NAMALWA (cell line): ENCODE measurements around the gene TTC31.
A peak's percentile ranks its signal among the peaks of the same experiment; 100 is the strongest.

ENCODE experiments used
- DNase-seq: peaks from one replicate; pipeline ENCODE4 v3.0.0-alpha.2; 2015; ENCODE audit warnings: low spot score

Gene TTC31

DNA sequence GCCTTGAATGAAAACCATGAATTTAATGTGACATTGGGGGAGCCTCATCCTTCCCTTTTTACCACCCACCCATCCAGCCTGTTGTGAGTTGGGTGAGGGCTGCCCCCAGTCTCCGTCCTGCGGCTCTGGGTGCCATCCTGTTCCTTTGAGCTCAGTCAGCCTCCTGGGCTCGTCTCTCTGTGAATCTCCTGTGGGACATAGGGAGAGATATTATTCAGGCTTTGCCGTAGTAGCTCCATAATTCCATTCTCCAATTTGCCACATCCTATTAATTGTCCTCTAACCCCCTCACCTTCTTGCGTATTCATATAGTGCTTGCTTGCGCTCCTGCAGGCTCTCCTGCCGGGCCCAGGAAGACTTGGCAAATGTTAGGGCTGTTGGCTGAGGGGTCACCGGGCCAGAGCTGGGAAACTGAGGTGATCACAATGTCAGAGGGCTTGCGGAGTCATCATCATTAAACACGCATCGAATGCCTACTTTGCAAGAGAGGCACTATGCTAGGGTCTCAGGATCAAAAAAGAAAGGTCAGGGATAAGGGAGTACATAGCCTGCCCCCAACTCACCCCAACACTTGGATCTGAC is 43.9 kb downstream of the TTC31 start:
- DNase-seq = no peak

DNA sequence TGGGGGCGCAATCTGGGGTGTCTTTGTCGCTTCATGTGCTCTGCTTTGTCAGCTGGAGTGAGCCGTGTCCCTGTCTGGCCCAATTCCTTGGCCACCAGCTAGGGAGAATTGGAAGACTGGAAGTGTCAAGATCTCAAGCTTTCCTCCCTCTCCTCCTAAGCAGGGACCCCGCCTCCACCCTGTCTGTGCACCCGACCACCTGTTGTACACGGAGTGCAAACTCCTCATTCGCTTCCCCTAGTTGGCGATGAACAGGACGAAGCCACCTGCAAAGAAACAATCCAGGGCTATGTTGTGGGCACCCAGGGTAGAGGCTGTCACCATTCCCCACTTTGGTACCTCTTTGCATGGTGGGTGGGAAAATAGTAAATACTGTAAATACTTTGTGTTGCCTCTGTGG is 44.9 kb downstream of the TTC31 start:
- DNase-seq = no peak

DNA sequence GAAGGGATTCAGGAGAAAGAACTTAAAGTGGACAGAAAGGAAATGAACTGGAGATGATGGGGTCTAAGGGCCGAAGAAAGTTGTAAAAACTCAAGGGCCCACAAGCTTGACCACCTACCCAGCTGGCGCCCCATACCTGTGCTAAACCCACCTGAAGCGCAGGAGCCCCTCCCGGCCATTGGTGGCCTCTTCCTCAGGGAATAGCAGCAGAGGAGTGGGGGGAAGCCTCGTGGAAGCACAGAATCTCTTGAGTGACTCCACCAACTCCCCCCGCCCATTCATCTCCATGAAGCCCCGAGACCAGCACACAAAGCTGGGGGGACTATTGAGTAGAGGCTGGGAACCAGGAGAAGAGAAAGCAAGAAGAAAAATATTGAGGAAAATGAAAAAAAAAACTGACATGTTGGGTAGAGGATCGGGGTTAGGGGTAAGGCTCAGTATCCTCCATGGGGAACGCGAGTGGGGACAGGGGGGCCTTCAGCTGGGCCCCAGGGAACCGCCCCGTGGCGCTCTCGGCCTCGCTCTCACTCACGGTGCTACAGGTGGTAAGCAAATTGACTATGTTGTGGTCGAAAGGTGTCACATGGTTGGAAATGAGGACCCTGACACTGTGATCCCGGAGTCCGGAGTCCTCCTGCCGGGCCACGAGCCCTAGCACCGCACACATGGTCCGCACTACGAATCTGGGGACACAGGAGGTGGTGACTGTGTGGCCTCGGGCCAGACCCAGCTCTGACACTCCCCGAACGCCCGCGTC is 45.9 kb downstream of the TTC31 start:
- DNase-seq = peak; percentile 59

DNA sequence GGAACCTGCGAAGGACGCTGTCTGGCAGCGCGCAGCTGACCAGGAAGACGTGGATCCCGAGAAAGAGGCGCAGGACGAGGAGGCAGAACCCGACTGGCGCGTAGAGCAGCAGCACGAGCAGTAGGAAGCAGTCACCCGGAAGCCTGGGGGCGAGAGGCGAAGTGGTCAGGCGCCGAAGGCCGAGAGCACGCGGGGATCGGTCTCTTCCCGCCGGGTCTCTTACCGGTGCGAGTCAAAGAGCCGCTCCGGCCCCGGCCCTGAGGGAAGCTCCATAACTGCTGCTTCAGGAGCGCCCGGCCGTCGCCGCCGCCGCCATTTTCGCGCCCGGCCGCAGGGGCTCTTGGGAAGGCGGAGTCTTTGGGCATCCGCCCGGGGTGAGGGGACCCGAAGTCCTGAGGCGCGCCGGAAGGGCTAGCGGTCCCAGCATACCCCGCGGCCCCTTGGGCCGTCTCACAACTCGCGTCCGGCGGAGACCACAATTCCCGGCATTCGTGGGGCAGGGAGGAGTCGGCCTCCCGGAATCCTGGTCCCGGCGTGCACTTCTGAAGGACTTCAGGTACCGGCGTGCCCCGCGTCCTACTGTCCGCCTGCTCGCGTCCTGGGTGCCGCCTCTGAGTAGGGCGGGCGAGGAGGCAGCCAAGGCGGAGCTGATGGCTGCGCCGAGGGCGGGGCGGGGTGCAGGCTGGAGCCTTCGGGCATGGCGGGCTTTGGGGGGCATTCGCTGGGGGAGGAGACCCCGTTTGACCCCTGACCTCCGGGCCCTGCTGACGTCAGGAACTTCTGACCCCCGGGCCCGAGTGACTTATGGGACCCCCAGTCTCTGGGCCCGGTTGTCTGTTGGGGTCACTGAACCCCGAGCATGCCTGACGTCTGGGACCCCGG is 46.7 kb downstream of the TTC31 start, which contains the start of the genes AUP1 and HTRA2:
AUP1 (minus strand) TSS at position 350 of the 882 bp plus-strand sequence; CDS start at position 273, 77 bp downstream.
HTRA2 (plus strand) TSS at position 577 of the 882 bp plus-strand sequence; CDS start at position 651, 74 bp downstream.
- DNase-seq = peak; percentile 96

DNA sequence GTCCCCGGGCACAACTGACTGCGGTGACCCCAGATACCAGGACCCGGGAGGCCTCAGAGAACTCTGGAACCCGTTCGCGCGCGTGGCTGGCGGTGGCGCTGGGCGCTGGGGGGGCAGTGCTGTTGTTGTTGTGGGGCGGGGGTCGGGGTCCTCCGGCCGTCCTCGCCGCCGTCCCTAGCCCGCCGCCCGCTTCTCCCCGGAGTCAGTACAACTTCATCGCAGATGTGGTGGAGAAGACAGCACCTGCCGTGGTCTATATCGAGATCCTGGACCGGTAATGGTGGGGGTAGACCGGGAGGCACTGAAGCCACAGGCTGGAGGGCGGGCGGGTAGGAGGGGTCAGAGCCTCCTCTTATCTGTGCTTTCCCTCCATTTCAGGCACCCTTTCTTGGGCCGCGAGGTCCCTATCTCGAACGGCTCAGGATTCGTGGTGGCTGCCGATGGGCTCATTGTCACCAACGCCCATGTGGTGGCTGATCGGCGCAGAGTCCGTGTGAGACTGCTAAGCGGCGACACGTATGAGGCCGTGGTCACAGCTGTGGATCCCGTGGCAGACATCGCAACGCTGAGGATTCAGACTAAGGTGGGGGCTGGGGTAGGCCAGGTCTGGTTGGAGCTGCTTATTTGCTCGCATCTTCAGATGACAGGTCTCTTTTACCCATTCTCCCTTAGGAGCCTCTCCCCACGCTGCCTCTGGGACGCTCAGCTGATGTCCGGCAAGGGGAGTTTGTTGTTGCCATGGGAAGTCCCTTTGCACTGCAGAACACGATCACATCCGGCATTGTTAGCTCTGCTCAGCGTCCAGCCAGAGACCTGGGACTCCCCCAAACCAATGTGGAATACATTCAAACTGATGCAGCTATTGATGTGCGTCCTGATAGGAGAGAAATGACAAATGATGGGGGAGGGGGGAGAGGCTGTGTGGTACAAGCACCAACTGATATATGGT is 47.6 kb downstream of the TTC31 start:
- peak; percentile 55 for DNase-seq

GRCh38 chr2:74531666-74532065 is 48.8 kb downstream of the TTC31 start:
- DNase-seq = no peak

DNA sequence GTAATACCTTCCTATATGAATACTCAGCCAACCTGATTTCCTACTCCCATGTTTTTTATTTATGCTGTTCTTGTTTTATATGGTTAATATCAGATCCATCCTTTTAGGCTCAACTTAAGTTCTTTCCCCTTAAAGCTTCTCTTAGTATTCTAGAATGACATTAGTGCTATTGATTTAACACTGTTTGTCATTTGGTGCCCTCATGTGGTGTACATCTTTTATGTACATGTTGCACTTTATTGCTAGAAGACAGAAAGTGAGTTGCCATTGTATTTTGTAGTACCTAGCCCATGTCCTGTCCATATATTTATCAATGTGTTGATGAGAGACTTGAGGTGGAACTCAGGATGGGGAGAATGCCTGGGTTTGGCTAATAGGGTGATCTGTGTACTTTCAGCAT is 49.3 kb downstream of the TTC31 start:
- peak; percentile 71 for DNase-seq

- DNase-seq = no peak
These were observed 50.6 kb downstream of the TTC31 start for GRCh38 chr2:74533464-74533863.

DNA sequence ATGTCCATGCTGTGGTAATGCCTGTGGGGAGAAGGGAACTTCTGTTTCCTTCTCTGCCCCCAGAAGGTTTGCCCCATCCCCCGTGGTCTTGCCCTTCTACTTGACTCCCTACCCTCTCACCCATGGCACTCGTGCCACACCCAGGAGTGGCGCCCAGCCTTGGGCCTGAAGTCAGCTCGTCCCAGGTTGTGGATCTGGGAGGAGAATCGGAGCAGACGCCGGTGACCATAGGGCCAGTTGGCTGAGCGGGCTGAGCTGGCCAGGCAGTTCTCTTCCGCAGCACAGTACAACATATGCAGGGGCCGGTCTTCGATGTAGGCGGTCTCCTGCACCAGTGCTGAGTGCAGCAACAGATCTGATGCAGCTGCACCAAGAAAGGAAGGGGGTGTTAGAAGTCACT is 51.5 kb downstream of the TTC31 start:
- DNase-seq = no peak

DNA sequence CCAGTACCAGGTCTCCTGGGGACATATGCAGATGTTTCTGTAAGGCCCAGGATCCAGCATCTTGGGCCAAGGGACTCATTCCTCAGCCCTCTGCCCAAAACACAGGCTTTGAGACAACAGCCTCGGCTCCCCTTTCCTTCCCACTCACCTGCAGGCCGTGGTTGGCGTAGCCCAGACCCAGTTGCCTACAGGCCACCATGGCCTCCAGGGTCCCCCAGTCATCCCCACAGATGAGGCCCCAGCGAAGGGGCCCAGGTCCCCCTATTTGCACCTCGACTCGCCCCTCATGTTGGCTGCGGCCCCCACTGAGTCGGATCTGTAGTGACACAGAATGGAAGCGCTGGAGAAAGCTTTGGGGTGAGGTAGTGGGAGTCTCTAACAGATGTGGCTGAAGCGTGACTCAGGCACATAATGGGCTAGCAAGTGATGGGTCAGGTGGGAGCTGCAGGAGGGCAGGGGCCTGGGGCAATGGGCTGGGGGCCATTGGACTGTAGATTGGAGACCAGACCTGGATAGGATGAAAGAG is 52.6 kb downstream of the TTC31 start:
- no peak for DNase-seq

- no peak for DNase-seq
These were observed 53.5 kb downstream of the TTC31 start for GRCh38 chr2:74536166-74536950.

DNA sequence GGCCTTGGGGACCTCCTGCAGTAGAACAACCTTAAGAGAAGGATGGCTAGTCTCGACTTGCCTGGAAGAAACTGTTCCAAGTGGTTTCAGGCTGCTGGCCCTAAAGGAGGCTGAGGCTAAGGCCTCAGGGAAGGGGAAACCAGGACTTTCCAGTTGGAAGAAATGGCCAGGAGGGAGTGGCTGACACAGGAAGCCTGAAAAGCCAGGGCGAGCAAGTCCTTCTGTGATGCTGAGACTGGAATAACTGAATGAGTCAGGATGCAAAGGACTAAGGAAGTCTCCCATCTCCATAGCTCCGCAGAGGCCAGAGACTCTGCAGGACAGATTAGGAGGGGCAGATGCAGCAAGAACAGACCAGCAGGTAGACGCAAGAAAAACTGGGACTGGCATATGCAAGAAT is 54.3 kb downstream of the TTC31 start:
- no peak for DNase-seq

DNA sequence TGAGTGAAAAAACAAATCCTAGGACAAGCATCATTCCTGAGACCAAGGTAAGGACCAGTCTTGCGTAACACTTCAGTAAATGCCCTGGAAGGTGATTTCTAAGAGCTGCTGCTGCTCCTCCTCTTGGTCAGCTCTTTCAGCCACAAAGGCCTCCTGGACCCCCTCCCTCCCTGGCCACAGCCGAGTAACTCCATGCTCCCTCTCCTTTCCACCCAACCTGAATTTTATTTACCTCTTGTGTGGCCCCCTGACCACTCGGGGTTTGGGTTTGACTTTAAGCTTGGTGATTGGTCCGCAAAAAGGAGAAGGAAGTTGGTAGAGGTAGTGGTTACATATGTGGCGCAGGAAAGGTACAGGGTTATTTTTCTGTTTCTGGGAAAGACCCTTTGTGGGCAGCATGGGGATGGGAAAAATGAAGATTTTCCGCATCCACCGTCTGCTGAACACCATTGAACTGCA is 56.0 kb downstream of the TTC31 start:
- DNase-seq = no peak

- no peak for DNase-seq
These were observed 57.4 kb downstream of the TTC31 start for GRCh38 chr2:74540291-74540690.

DNA sequence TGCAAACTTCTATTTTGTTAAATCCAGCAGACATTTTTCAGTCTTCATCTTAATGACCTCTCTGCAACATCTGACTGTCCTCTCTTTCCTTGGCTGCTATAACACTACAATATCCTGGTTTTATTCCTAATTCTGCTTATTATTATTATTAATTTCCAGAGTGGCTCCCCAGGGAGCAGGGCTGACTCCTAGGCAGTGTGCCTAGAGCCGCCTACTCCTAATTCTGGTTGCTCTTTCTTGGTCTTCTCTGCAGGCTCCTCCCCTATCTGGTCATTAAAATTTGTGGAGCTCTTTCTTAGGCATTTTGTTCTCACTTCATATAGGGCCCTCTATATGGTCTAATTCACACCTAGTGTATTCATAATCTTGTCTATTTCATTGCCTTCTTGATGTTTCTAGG is 60.1 kb downstream of the TTC31 start:
- no peak for DNase-seq
